Gastroesophageal sphincter (tissue), 4 donors: ENCODE data around the gene PARD3B. TPM values are rescaled to one million over a fixed set of nuclear protein-coding genes. Genes with fewer than 3 reads are reported as not detected.

ENCODE experiments used
- ATAC-seq: fragments of 150-250 bp; one replicate; pipeline ENCODE4 v1.9.1; 2016; ENCODE audit warnings: mild to moderate bottlenecking, moderate library complexity
- H3K27ac ChIP-seq, 4 donors: fragments of 200-600 bp; sonication (generic) in 3 of 4; 1 replicate in 3 of 4; 2 replicates in 1 of 4; pipeline ENCODE4 v1.5.1; 2016 to 2019
- H3K27me3 ChIP-seq: fragments of 200-600 bp; sonication (generic); one replicate; pipeline ENCODE4 v1.5.1; 2019
- H3K36me3 ChIP-seq, 2 donors: fragments of 200-600 bp; sonication (generic); one replicate each; pipeline ENCODE4 v1.5.1; 2019; ENCODE audit warnings: control low read depth in 1 of 2
- H3K4me1 ChIP-seq, 3 donors: fragments of 200-600 bp; sonication (generic); 1 replicate in 2 of 3; 2 replicates in 1 of 3; pipeline ENCODE4 v1.5.1; 2016 to 2019; ENCODE audit warnings: control low read depth in 2 of 3
- H3K4me3 ChIP-seq, 2 donors: fragments of 200-600 bp; sonication (generic); one replicate each; pipeline ENCODE4 v1.5.1; 2019; ENCODE audit warnings: mild to moderate bottlenecking in 1 of 2, moderate library complexity in 1 of 2
- H3K9me3 ChIP-seq, 3 donors: fragments of 200-600 bp; sonication (generic); one replicate each; pipeline ENCODE4 v1.5.1; 2017 to 2019; ENCODE audit warnings: control low read depth in 2 of 3
- EP300 ChIP-seq: sonication (generic); formaldehyde crosslinking; IDR thresholded peaks from one replicate; pipeline ENCODE4 v1.6.1; 2017; ENCODE audit warnings: antibody characterized with exemption, mild to moderate bottlenecking
- POLR2A ChIP-seq, 2 donors: fragments of 450-650 bp; IDR thresholded peaks; one replicate each; pipeline ENCODE4 v1.6.1; 2017; ENCODE audit warnings: antibody characterized with exemption in 2 of 2, mild to moderate bottlenecking in 2 of 2, moderate library complexity in 1 of 2
- POLR2AphosphoS5 ChIP-seq: sonication (generic); formaldehyde crosslinking; IDR thresholded peaks from one replicate; pipeline ENCODE4 v1.6.1; 2017; ENCODE audit warnings: antibody characterized with exemption
- WGBS, 2 donors: methylation state at CpG; one replicate each; pipeline ENCODE4 v1.1.5; 2018; ENCODE audit warnings: low coverage in 1 of 2; 5-methylcytosine and 5-hydroxymethylcytosine counted together
- total RNA-seq, 4 donors: library from RNA; depleted of rRNA; stranded (reverse); fragments of >200 nt; gene quantifications; one replicate each; pipeline ENCODE4 v1.1.0, GENCODE V29; 2016
- TF ChIP-seq, protein P1 (sequence below), 4 experiments: fragments of 200-600 bp in 2 of 4; fragments of 450-650 bp in 2 of 4; sonication (generic) in 1 of 4; IDR thresholded peaks; one replicate each; pipeline ENCODE4 v1.5.1; 2017 to 2019; ENCODE audit warnings: antibody characterized with exemption in 4 of 4, mild to moderate bottlenecking in 2 of 4, moderate library complexity in 2 of 4

The PARD3B gene
- total RNA-seq, 4 donors from 2014 or later, result 29.6 to 42.2 (median 41.0) TPM

DNA sequence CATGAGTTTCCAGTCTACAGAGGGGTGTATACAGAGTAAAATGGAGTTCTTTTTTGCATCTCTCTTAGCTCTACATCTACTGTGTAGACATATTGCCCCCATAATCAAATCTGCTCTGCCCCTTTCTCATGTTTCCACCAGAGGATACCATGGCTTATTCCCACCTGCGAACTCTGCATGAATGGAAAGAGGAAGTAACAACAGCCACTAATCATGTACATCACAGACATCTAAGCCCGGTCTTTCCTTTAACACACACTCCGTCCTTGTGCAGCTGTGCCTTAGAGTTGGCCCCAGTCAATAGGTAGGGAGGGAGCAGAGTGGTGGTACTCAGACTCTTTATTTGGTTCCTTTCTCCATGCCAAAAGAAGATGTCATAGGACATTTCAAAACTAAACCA, 989.7 kb downstream of the PARD3B start:
- ATAC-seq, result no peak
- TF ChIP-seq POLR2A (IDR thresholded peaks at IDR 0.05), result no peak
- TF ChIP-seq, protein P1, sequence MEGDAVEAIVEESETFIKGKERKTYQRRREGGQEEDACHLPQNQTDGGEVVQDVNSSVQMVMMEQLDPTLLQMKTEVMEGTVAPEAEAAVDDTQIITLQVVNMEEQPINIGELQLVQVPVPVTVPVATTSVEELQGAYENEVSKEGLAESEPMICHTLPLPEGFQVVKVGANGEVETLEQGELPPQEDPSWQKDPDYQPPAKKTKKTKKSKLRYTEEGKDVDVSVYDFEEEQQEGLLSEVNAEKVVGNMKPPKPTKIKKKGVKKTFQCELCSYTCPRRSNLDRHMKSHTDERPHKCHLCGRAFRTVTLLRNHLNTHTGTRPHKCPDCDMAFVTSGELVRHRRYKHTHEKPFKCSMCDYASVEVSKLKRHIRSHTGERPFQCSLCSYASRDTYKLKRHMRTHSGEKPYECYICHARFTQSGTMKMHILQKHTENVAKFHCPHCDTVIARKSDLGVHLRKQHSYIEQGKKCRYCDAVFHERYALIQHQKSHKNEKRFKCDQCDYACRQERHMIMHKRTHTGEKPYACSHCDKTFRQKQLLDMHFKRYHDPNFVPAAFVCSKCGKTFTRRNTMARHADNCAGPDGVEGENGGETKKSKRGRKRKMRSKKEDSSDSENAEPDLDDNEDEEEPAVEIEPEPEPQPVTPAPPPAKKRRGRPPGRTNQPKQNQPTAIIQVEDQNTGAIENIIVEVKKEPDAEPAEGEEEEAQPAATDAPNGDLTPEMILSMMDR (IDR thresholded peaks at IDR 0.05), result no peak
- TF ChIP-seq POLR2AphosphoS5, result no peak
- TF ChIP-seq EP300, result no peak
- Histone ChIP-seq H3K9me3 (no peaks in the 10 kb centered on the region), H3K4me1 (no peaks in the 10 kb centered on the region), H3K4me3 (no peak overlapping the region), H3K36me3 (no peaks in the 10 kb centered on the region), H3K27me3 (no peaks in the 10 kb centered on the region), H3K27ac (no peak overlapping the region)
- WGBS, 2 donors, result 78 to 93% methylated on average over 3 of the region's 3 CpGs

DNA sequence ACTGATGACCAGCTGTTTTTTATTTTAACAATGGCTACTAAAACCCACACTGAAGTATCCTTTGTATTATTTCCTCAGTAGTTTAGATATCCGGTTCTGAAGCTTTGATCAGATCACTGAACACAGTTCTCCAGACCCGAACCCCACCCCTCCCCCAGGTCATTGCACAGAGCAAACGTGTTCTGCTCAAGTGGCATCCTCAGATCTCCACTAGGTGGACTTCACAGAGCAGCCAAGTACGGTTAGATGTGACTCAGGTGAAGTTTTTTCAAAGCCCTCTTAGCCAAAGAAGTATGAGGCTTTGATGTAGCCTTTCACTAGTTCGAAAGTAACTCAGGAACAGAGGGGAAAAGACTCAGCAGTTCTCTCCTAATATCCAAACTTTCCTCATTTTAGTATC, 994.3 kb downstream of the PARD3B start:
- WGBS, 2 donors, result 70% methylated on average over 2 of the region's 5 CpGs; no CpG with 5 or more reads in 1 of the 2 donors
- Histone ChIP-seq H3K27ac (no peak overlapping the region), H3K36me3 (no peaks in the 10 kb centered on the region), H3K4me1 (peaks cover 0 to 17% (median 0%) of the 10 kb centered on the region in 3 donors), H3K9me3 (no peaks in the 10 kb centered on the region), H3K27me3 (no peaks in the 10 kb centered on the region), H3K4me3 (no peak overlapping the region)
- ATAC-seq, result no peak
- TF ChIP-seq EP300, result no peak
- no peak for TF ChIP-seq POLR2AphosphoS5
- no peak for TF ChIP-seq POLR2A (IDR thresholded peaks at IDR 0.05)
- TF ChIP-seq, protein P1 (IDR thresholded peaks at IDR 0.05), result no peak

- no peak for TF ChIP-seq EP300
- TF ChIP-seq POLR2A (IDR thresholded peaks at IDR 0.05), result no peak
- TF ChIP-seq, protein P1 (IDR thresholded peaks at IDR 0.05), result no peak
- TF ChIP-seq POLR2AphosphoS5, result no peak
- H3K4me1 ChIP-seq, result peaks cover 0 to 18% (median 0%) of the 10 kb centered on the region in 3 donors
- no peak for ATAC-seq
- H3K4me3 ChIP-seq, result no peak overlapping the region
- no peaks in the 10 kb centered on the region for H3K9me3 ChIP-seq
- WGBS, 2 donors, result 46 to 69% methylated on average over 3 to 5 of the region's 5 CpGs
- H3K27ac ChIP-seq, result no peak overlapping the region
- no peaks in the 10 kb centered on the region for H3K36me3 ChIP-seq
- H3K27me3 ChIP-seq, result no peaks in the 10 kb centered on the region
Observed at GRCh38 chr2:205540036-205540435, 994.8 kb downstream of the PARD3B start.

GRCh38 chr2:205543262-205543843, 998.1 kb downstream of the PARD3B start:
- no peak overlapping the region for H3K27ac ChIP-seq
- H3K27me3 ChIP-seq, result no peaks in the 10 kb centered on the region
- no peak overlapping the region for H3K4me3 ChIP-seq
- no peaks in the 10 kb centered on the region for H3K9me3 ChIP-seq
- ATAC-seq, result no peak
- TF ChIP-seq POLR2AphosphoS5 (no peak), EP300 (no peak), POLR2A (IDR thresholded peaks at IDR 0.05) (no peak)
- TF ChIP-seq, protein P1 (IDR thresholded peaks at IDR 0.05), result no peak
- H3K4me1 ChIP-seq, result peaks cover 0 to 18% (median 0%) of the 10 kb centered on the region in 3 donors
- WGBS, 2 donors, result 69 to 77% methylated on average over 4 to 5 of the region's 5 CpGs
- no peaks in the 10 kb centered on the region for H3K36me3 ChIP-seq

DNA sequence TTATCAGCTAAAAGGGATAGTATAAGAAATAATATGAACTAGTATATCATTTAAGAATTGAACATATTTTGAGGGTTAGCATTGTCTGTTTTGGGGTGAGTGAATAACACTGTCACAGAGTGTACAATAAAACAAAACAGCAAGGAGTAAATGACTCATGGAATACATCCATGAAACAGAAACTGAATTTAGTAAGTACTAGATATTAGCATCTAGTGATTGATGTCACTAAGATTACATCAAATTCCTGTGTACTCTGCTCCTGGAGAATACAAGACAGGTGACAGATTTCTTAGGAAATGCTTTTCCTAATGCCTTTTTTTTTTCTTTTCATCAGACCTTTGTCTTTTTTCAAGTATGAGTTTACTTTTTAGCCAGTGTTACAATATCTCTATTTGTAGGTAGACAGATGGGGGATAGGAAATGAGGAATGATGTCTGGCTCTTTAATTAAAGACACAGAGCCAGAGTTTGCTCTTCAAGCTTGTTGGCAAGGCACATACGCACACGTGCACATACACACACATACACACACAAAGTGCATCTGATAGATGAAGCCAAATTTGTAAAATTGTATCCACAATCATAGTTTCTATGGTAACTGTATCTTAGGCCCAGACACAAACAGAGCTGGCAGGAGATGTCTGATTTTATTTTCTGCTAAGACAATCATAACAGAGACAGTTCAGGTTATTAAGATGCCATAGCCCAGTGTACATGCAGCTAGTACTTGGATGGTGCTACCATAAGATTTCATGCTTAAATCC, 998.8 kb downstream of the PARD3B start:
- H3K4me1 ChIP-seq, result peaks cover 0 to 18% (median 0%) of the 10 kb centered on the region in 3 donors
- H3K27me3 ChIP-seq, result no peaks in the 10 kb centered on the region
- no peak overlapping the region for H3K4me3 ChIP-seq
- H3K36me3 ChIP-seq, result no peaks in the 10 kb centered on the region
- 8 to 21% methylated on average over 2 of the region's 2 CpGs for WGBS, 2 donors
- H3K9me3 ChIP-seq, result no peaks in the 10 kb centered on the region
- ATAC-seq, result no peak
- TF ChIP-seq, protein P1 (IDR thresholded peaks at IDR 0.05), result no peak
- TF ChIP-seq POLR2AphosphoS5, result no peak
- TF ChIP-seq POLR2A (IDR thresholded peaks at IDR 0.05), result no peak
- TF ChIP-seq EP300, result no peak
- no peak overlapping the region for H3K27ac ChIP-seq
